ENCODE results near the gene NUDT8. TPM values are rescaled to one million over a fixed set of nuclear protein-coding genes. Genes with fewer than 3 reads are reported as not detected.

The NUDT8 gene
- total and polyA plus RNA-seq, 2 experiments from 2014 or later: 5.0 to 15.1 TPM

DNA sequence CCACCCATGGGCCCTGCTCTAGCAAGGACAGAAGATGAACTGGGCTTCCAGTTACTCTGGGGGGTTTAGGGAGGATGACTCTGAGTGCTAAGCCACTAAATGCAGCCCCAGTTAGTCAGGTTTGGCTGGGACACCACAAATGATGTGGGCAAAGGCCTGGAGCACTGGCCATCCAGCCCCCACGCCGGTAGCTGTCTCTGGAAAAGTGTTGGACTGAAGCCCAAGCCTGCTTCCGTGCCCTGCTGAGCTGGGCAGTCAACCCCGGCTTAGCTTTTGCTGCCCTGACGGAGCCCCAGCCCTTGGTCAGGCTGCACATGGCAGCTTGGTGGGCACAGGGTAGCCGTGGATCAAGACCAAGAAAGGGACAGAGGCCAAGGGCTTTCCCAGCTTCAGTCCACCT is 51.8 kb downstream of the NUDT8 start:
- H3F3A ChIP-seq (replicated peaks; ENCODE audit: low read depth): no peaks in the 10 kb centered on the region
- H3K36me3 Mint-ChIP-seq (ENCODE audit: low read depth): no peaks in the 10 kb centered on the region
- ATAC-seq (no peak), DNase-seq (ENCODE audit: low spot score) (no peak)
- no peaks in the 10 kb centered on the region for H3K9me3 Mint-ChIP-seq
- peaks cover 29% of the 10 kb centered on the region for H3K4me1 ChIP-seq (ENCODE audit: insufficient read depth)
- H3K9me2 ChIP-seq (ENCODE audit: insufficient read depth): no peaks in the 10 kb centered on the region
- no peak overlapping the region for H3K4me3 Mint-ChIP-seq
- peaks cover 4% of the 10 kb centered on the region for H3K79me2 ChIP-seq (replicated peaks; ENCODE audit: insufficient read depth)
- TF ChIP-seq CREB1 (CRISPR knock-in tag; IDR thresholded peaks at IDR 0.05; ENCODE audit: low read depth): no peak
- no peak for TF ChIP-seq CTCF (conservative IDR thresholded peaks at IDR 0.05; ENCODE audit: low read depth in 2 of 2)
- no peak for TF ChIP-seq EZH2 (IDR thresholded peaks at IDR 0.05; ENCODE audit: low read depth, unreplicated experiment)
- TF ChIP-seq ZNF331 (CRISPR knock-in tag; IDR thresholded peaks at IDR 0.05; ENCODE audit: low read depth): no peak
- no peak for TF ChIP-seq EZH2phosphoT487 (IDR thresholded peaks at IDR 0.05; ENCODE audit: unreplicated experiment)
- TF ChIP-seq NANOG (IDR thresholded peaks at IDR 0.05; ENCODE audit: borderline replicate concordance): no peak
- TF ChIP-seq ZNF462 (CRISPR knock-in tag; IDR thresholded peaks at IDR 0.05): no peak
- no peak for TF ChIP-seq JUNB (IDR thresholded peaks at IDR 0.05; ENCODE audit: unreplicated experiment)
- TF ChIP-seq STAT1 (IDR thresholded peaks at IDR 0.05; ENCODE audit: unreplicated experiment): no peak
- no peak for TF ChIP-seq REST (IDR thresholded peaks at IDR 0.05; ENCODE audit: unreplicated experiment)
- no peak for TF ChIP-seq ZNF114 (CRISPR knock-in tag; IDR thresholded peaks at IDR 0.05)
- no peak for TF ChIP-seq POLR2AphosphoS5 (IDR thresholded peaks at IDR 0.05; ENCODE audit: low read depth)
- TF ChIP-seq, protein P1, sequence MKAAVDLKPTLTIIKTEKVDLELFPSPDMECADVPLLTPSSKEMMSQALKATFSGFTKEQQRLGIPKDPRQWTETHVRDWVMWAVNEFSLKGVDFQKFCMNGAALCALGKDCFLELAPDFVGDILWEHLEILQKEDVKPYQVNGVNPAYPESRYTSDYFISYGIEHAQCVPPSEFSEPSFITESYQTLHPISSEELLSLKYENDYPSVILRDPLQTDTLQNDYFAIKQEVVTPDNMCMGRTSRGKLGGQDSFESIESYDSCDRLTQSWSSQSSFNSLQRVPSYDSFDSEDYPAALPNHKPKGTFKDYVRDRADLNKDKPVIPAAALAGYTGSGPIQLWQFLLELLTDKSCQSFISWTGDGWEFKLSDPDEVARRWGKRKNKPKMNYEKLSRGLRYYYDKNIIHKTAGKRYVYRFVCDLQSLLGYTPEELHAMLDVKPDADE (IDR thresholded peaks at IDR 0.05): no peak
- H3K27ac ChIP-seq (ENCODE audit: low read depth): no peak overlapping the region
- H3K36me3 ChIP-seq (ENCODE audit: insufficient read depth): no peaks in the 10 kb centered on the region
- H3K4me1 Mint-ChIP-seq: peaks cover 38% of the 10 kb centered on the region
- H4K20me1 ChIP-seq (replicated peaks; ENCODE audit: insufficient read depth): no peaks in the 10 kb centered on the region
- no peak overlapping the region for H3K4me3 ChIP-seq
- H3K27ac Mint-ChIP-seq: no peak overlapping the region
- H3K27me3 ChIP-seq (ENCODE audit: insufficient read depth): no peaks in the 10 kb centered on the region
- H2AFZ ChIP-seq: no peak overlapping the region
- peaks cover 22% of the 10 kb centered on the region for H3K27me3 Mint-ChIP-seq (ENCODE audit: insufficient read depth, low read depth, poor library complexity)
- H3K4me2 ChIP-seq: no peak overlapping the region

Data from GM23338 (cell line).